ENCODE measurements around the gene LMO1. TPM values are rescaled to one million over a fixed set of nuclear protein-coding genes. Genes with fewer than 3 reads are reported as not detected.

LMO1 gene
- total and polyA plus RNA-seq, 12 donors = 0.22 to 2.5 (median 1.2) TPM; not detected in 6

DNA sequence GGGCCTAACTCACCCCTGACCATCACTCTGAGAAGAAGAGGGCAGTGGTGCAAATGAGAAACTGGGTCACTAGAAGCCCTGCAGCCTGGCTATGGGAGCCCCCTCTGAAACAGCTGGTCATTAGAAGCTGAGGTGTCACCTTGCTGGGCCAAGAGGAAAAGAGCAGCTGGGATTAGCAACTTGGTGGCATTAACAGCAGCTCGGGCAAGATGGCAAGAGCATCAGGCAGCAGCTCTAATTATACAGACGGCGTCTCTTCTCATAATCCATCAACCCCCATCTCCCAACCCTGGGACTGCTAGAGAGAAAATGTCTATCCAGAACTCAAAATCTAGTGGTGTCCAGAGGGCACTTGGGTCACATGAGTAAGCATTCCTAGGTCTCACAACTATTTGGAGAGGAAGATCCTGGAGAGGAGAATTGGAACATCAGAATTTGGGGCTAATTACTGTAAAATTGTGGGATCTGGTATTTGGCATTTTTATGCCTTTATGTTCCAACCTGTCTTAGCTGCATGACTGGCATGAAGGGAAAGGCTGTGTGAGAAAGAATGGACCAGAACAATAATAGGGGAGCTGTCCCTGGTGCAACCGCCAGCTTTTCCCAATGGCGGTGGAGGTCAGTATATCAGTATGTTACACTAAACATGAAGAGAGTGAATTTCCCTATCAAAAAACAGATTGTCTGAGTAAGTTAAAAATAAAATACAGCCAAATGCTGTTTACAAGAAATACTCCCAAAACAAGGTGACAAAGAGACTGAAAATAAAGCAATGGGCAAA is 7.6 kb upstream of the LMO1 start:
- H3K27me3 ChIP-seq = peaks cover 24% of the 10 kb centered on the region
- DNase-seq = no peak
- intact Hi-C loops (cut with DNase I) = no loop called here

DNA sequence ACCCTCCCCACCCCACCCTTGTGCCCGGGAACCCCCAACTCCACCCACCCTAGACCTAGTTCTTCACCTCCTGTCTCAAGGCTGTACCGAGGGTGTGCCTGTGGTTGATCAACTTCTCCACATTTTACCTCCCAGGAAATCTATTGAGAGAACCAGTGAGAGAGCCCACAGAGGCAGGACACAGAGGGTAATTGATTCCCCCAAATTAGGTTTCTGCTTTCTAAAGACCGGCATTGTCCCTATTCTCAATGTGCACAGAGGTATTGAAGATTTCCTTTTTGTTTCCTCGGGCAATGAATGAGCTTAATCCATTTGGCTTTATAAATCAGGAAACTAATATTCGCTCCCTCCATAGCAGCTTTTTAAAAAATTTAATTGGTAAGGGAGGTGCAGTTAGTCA is 6.0 kb upstream of the LMO1 start:
- no peak overlapping the region for H3K27ac ChIP-seq
- H3K9me3 ChIP-seq (replicated peaks in 1 of 3) = peaks cover 0 to 5% (median 0%) of the 10 kb centered on the region in 3 donors
- intact Hi-C loops (cut with DNase I) = loop anchor here in 1 of 2 donors (5.0 kb wide), 1 partner anchor 42 kb away; no protein-coding TSS in a partner anchor
- DNase-seq = peak in 1 of 7 donors; percentile 24
- H3K4me1 ChIP-seq (replicated peaks in 1 of 2) = peaks cover 6 to 7% of the 10 kb centered on the region in 2 donors
- no peak for TF ChIP-seq POLR2A (IDR thresholded peaks at IDR 0.05)
- TF ChIP-seq, protein P1, sequence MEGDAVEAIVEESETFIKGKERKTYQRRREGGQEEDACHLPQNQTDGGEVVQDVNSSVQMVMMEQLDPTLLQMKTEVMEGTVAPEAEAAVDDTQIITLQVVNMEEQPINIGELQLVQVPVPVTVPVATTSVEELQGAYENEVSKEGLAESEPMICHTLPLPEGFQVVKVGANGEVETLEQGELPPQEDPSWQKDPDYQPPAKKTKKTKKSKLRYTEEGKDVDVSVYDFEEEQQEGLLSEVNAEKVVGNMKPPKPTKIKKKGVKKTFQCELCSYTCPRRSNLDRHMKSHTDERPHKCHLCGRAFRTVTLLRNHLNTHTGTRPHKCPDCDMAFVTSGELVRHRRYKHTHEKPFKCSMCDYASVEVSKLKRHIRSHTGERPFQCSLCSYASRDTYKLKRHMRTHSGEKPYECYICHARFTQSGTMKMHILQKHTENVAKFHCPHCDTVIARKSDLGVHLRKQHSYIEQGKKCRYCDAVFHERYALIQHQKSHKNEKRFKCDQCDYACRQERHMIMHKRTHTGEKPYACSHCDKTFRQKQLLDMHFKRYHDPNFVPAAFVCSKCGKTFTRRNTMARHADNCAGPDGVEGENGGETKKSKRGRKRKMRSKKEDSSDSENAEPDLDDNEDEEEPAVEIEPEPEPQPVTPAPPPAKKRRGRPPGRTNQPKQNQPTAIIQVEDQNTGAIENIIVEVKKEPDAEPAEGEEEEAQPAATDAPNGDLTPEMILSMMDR (IDR thresholded peaks at IDR 0.05) = no peak
- H3K4me3 ChIP-seq = no peak overlapping the region
- no peaks in the 10 kb centered on the region for H3K36me3 ChIP-seq (replicated peaks in 1 of 2)
- 67 to 80% (median 75%) methylated on average over 5 of the region's 5 CpGs for WGBS, 4 donors
- peaks cover 37% of the 10 kb centered on the region for H3K27me3 ChIP-seq

More for the DNA sequence above, 7.6 kb upstream of the LMO1 start:
- no peak for TF ChIP-seq POLR2A (IDR thresholded peaks at IDR 0.05)
- TF ChIP-seq, protein P1 (IDR thresholded peaks at IDR 0.05) = no peak
- peaks cover 6 to 7% of the 10 kb centered on the region in 2 donors for H3K4me1 ChIP-seq (replicated peaks in 1 of 2)
- no peak overlapping the region for H3K27ac ChIP-seq
- no peaks in the 10 kb centered on the region for H3K36me3 ChIP-seq (replicated peaks in 1 of 2)
- peaks cover 0 to 5% (median 0%) of the 10 kb centered on the region in 3 donors for H3K9me3 ChIP-seq (replicated peaks in 1 of 3)
- 90 to 94% (median 93%) methylated on average over 5 of the region's 5 CpGs for WGBS, 4 donors
- no peak overlapping the region for H3K4me3 ChIP-seq

DNA sequence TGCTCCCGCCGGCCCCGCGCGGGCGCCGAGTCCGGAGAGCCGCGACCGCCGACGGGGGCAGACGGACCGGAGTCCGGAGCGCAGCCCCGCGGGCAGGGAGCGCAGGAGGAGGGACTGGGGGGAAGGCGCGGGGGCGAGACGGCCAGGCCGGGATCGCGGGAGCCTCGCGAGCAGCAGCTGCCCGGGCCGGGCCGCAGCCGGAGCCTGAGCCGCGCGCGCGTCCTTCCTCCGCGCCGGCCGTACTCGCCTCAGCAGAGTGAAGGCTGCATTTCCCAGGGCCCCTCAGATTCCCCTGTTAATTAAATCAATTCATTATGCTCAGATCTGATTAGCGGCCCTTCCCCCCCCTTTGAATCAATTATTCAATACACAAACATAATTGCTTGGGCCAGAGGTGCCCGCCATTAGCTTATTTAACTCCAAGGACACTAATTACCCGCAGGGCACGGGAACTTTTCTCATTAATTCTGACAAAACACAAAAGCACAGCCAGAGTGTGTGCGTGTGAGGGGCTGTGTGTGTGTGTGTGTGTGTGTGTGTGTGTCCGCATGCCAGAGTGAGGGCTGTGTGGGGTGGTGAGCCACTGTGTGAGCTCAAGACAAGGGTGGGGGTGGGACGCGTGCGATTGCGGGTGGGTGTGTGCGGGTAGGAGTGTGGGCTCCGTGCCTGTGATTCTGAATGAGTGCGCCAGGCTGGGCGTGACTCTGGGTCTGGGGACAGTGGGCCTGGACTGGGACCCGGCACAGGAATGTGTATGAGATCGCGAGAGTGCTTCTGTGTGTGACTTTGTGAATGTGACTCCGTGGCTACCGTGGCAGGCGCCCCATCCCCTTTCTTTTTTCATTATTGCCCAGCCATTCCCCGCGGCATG is 5.1 kb upstream of the LMO1 start:
- DNase-seq = peak in 2 of 7 donors; percentile 12 to 41
- intact Hi-C loops (cut with DNase I) = loop anchor here in 1 of 2 donors (5.0 kb wide), 1 partner anchor 41 kb away; no protein-coding TSS in a partner anchor
- H3K4me3 ChIP-seq = peak overlapping the region in 1 of 4 donors; percentile 71
- H3K9me3 ChIP-seq (replicated peaks in 1 of 3) = peaks cover 0 to 5% (median 0%) of the 10 kb centered on the region in 3 donors
- H3K36me3 ChIP-seq (replicated peaks in 1 of 2) = no peaks in the 10 kb centered on the region
- peaks cover 37% of the 10 kb centered on the region for H3K27me3 ChIP-seq
- TF ChIP-seq, protein P1 (IDR thresholded peaks at IDR 0.05) = no peak
- TF ChIP-seq POLR2A (IDR thresholded peaks at IDR 0.05) = no peak
- H3K4me1 ChIP-seq (replicated peaks in 1 of 2) = peaks cover 7 to 11% of the 10 kb centered on the region in 2 donors
- no peak overlapping the region for H3K27ac ChIP-seq
- 11 to 51% (median 15%) methylated on average over 21 to 65 of the region's 65 CpGs for WGBS, 4 donors
